Natural killer cell (primary cell): ENCODE results near the gene CDH23. TPM values are rescaled to one million over a fixed set of nuclear protein-coding genes. Genes with fewer than 3 reads are reported as not detected.
A peak's percentile ranks its signal among the peaks of the same experiment; 100 is the strongest.

Experiments
- ATAC-seq, 3 donors: fragments of 150-1000 bp in 2 of 3; fragments of 200-7000 bp in 1 of 3; cut with Tn5 transposase; 1 replicate in 1 of 3; 2 replicates in 2 of 3; pipeline ENCODE4 v1.10.0; 2021; ENCODE audit warnings: mild to moderate bottlenecking in 2 of 3, moderate library complexity in 2 of 3
- DNase-seq, 2 donors: peaks; one replicate each; pipeline versions ENCODE4 v3.0.0 to v3.0.0-alpha.2; 2013 to 2021; ENCODE audit warnings: mixed read lengths in 1 of 2
- H3K27ac ChIP-seq: one replicate; pipeline ENCODE4 v1.5.1; 2013; ENCODE audit warnings: mild to moderate bottlenecking, low read length
- H3K27me3 ChIP-seq: one replicate; pipeline ENCODE4 v1.6.1; 2013; ENCODE audit warnings: low read length; ENCODE audit not compliant: control insufficient read depth, insufficient read depth
- H3K36me3 ChIP-seq: one replicate; pipeline ENCODE4 v1.6.1; 2013; ENCODE audit warnings: low read length; ENCODE audit not compliant: control insufficient read depth, insufficient read depth
- H3K4me1 ChIP-seq: one replicate; pipeline ENCODE4 v1.6.1; 2013; ENCODE audit warnings: low read length; ENCODE audit not compliant: control insufficient read depth, insufficient read depth
- H3K4me3 ChIP-seq: one replicate; pipeline ENCODE4 v1.5.1; 2013; ENCODE audit warnings: low read length
- H3K9me3 ChIP-seq: one replicate; pipeline ENCODE4 v1.6.1; 2013; ENCODE audit warnings: low read length; ENCODE audit not compliant: control insufficient read depth, insufficient read depth
- H3K27ac Mint-ChIP-seq, 2 donors: one replicate each; pipeline ENCODE4 v1.8.0; 2022; ENCODE audit warnings: mild to moderate bottlenecking in 2 of 2, mixed read lengths in 2 of 2, moderate library complexity in 1 of 2
- H3K27me3 Mint-ChIP-seq, 2 donors: one replicate each; pipeline ENCODE4 v1.8.0; 2022; ENCODE audit warnings: low read depth in 2 of 2, mixed read lengths in 2 of 2
- H3K36me3 Mint-ChIP-seq: one replicate; pipeline ENCODE4 v1.8.0; 2022; ENCODE audit warnings: mixed read lengths
- H3K4me1 Mint-ChIP-seq, 2 donors: one replicate each; pipeline ENCODE4 v1.8.0; 2022; ENCODE audit warnings: mixed read lengths in 2 of 2
- H3K4me3 Mint-ChIP-seq: one replicate; pipeline ENCODE4 v1.8.0; 2022; ENCODE audit warnings: mild to moderate bottlenecking, moderate library complexity, mixed read lengths
- H3K9me3 Mint-ChIP-seq, 2 donors: one replicate each; pipeline ENCODE4 v1.8.0; 2022; ENCODE audit warnings: mixed read lengths in 2 of 2
- WGBS: methylation state at CpG from one replicate; pipeline ENCODE4 v1.1.7; 2013; ENCODE audit warnings: missing lambda C conversion rate; ENCODE audit not compliant: insufficient coverage; 5-methylcytosine and 5-hydroxymethylcytosine counted together
- intact Hi-C: fragments of 100-400 bp; cut with micrococcal nuclease; formaldehyde crosslinking; loops from one replicate; pipeline ENCODE4 v1.14.2; 2022
- total RNA-seq, 4 donors: library from RNA; stranded (reverse); fragments of 120-200 nt in 1 of 4; gene quantifications; one replicate each; pipeline versions ENCODE4 v1.2.3 to v1.2.4, GENCODE V29; 2013 to 2022
- TF ChIP-seq, protein P1 (sequence below): fragments of 200-600 bp; IDR thresholded peaks from one replicate; pipeline ENCODE4 v1.8.0; 2022; ENCODE audit warnings: antibody characterized with exemption

Gene CDH23
- total RNA-seq, 3 donors from 2014 or later (not counting 1 experiment from before 2014, with no cell fraction given): 1.2 to 6.0 (median 4.3) TPM

DNA sequence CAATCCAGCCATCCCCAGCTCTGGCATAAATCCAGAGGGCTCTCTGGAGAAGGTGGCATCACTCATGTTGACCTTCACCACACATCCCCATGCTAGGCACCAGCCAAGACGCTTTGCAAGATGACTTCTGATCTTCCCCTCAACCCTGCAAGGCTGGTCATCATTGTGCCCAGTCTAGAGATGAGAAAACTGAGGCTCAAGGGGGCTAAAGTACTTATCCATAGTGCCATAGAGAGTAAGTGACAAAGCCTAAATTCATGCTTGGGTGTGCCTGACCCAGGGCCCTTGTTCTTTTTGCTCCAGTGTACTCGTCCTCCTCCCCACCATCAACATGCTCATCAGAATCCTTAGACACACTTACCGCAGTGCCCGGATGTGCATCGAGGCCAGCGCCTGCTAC, 324.6 kb downstream of the CDH23 start:
- intact Hi-C loops: no loop called here
- Mint-ChIP-seq H3K36me3 (no peaks in the 10 kb centered on the region), H3K9me3 (no peaks in the 10 kb centered on the region), H3K27me3 (no peaks in the 10 kb centered on the region), H3K4me1 (peaks cover 8 to 28% of the 10 kb centered on the region in 2 donors), H3K4me3 (no peak overlapping the region), H3K27ac (peak overlapping the region in 1 of 2 donors; percentile 1)
- Histone ChIP-seq H3K4me3 (no peak overlapping the region), H3K9me3 (no peaks in the 10 kb centered on the region), H3K36me3 (no peaks in the 10 kb centered on the region), H3K27ac (no peak overlapping the region), H3K27me3 (no peaks in the 10 kb centered on the region), H3K4me1 (peaks cover 30% of the 10 kb centered on the region)
- no peak for DNase-seq
- ATAC-seq: no peak
- whole genome bisulfite sequencing: 92% methylated on average over 6 of the region's 6 CpGs
- TF ChIP-seq, protein P1, sequence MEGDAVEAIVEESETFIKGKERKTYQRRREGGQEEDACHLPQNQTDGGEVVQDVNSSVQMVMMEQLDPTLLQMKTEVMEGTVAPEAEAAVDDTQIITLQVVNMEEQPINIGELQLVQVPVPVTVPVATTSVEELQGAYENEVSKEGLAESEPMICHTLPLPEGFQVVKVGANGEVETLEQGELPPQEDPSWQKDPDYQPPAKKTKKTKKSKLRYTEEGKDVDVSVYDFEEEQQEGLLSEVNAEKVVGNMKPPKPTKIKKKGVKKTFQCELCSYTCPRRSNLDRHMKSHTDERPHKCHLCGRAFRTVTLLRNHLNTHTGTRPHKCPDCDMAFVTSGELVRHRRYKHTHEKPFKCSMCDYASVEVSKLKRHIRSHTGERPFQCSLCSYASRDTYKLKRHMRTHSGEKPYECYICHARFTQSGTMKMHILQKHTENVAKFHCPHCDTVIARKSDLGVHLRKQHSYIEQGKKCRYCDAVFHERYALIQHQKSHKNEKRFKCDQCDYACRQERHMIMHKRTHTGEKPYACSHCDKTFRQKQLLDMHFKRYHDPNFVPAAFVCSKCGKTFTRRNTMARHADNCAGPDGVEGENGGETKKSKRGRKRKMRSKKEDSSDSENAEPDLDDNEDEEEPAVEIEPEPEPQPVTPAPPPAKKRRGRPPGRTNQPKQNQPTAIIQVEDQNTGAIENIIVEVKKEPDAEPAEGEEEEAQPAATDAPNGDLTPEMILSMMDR: no peak

DNA sequence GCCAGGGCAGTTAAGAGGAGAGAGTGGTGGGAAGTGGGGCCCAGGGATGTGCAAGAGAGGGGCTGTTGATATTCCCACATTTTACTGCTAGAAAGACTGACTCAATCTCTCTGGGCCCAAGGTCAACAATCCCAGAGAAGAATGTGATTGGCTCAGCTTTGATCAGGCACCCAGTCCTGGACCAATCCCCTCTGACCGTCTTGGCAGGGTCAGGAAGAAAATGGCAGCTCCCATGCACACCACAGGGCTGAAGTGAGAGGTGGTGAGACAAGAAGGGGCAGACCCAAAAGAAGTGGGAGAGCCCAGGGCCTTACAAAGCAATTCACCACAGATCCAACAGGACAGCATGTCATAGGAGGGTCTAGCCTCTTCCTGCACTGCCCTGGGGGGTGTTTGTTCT, 326.1 kb downstream of the CDH23 start:
- Histone ChIP-seq H3K36me3 (no peaks in the 10 kb centered on the region), H3K4me3 (no peak overlapping the region), H3K9me3 (no peaks in the 10 kb centered on the region), H3K4me1 (peaks cover 45% of the 10 kb centered on the region), H3K27ac (no peak overlapping the region), H3K27me3 (no peaks in the 10 kb centered on the region)
- DNase-seq (no peak), ATAC-seq (no peak)
- H3K27me3 Mint-ChIP-seq: no peaks in the 10 kb centered on the region
- H3K4me1 Mint-ChIP-seq: peaks cover 24 to 43% of the 10 kb centered on the region in 2 donors
- no peaks in the 10 kb centered on the region for H3K36me3 Mint-ChIP-seq
- H3K27ac Mint-ChIP-seq: peak overlapping the region in 1 of 2 donors; percentile 66
- TF ChIP-seq, protein P1: no peak
- no peaks in the 10 kb centered on the region for H3K9me3 Mint-ChIP-seq
- no peak overlapping the region for H3K4me3 Mint-ChIP-seq
- intact Hi-C loops: no loop called here
- WGBS: 92% methylated on average over 1 of the region's 1 CpG

DNA sequence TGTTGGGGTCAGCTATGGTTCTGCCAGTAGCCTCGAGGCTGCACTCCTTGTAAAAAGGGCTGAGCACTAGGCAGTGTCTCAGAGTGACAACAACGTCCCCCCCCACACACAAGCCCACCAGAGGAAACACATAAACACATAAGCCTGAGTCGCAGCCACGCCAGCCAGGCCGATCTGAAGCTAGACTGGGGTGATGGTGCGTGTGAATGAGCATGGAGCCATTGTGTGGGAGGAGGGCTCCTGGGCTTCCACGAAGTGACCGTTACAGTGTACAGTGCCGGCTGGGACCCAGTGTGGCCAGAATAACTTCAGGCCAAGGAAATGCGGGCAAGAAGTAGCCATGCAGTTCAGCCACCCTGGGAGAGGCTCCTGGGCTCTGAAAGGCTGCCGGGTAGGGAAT, 326.6 kb downstream of the CDH23 start:
- DNase-seq: no peak
- H3K4me3 Mint-ChIP-seq: no peak overlapping the region

DNA sequence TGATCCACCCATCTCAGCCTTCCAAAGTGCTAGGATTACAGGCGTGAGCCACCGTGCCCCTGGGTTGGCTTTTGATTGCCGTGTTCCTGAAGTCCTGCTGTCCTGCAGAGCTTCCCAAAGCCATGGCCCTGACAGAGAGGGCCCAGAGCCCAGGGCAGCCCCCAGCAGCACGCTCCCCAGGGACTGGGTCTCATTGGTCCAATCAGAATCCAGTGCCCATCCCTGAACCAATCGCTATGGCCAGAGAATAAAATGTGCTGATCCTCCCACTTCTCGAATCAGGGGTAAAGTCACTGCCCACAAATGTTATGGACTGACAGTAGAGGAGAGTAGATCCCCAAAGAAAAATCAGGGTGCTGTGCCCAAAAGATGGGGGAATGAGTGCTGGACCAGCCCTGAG, 327.8 kb downstream of the CDH23 start:
- no peak overlapping the region for H3K4me3 Mint-ChIP-seq
- no peaks in the 10 kb centered on the region for H3K9me3 Mint-ChIP-seq
- H3K27me3 Mint-ChIP-seq: no peaks in the 10 kb centered on the region
- 97% methylated on average over 6 of the region's 6 CpGs for WGBS
- DNase-seq (no peak), ATAC-seq (no peak)
- TF ChIP-seq, protein P1: no peak
- no peak overlapping the region for H3K27ac Mint-ChIP-seq
- no peaks in the 10 kb centered on the region for H3K36me3 ChIP-seq
- H3K4me1 Mint-ChIP-seq: peaks cover 35 to 57% of the 10 kb centered on the region in 2 donors
- no peaks in the 10 kb centered on the region for H3K36me3 Mint-ChIP-seq
- intact Hi-C loops: no loop called here
- peaks cover 62% of the 10 kb centered on the region for H3K4me1 ChIP-seq
- H3K27ac ChIP-seq: no peak overlapping the region
- H3K9me3 ChIP-seq: no peaks in the 10 kb centered on the region
- H3K27me3 ChIP-seq: no peaks in the 10 kb centered on the region
- H3K4me3 ChIP-seq: no peak overlapping the region

More for the DNA sequence above, 326.6 kb downstream of the CDH23 start:
- no peaks in the 10 kb centered on the region for H3K9me3 Mint-ChIP-seq
- no peak for ATAC-seq
- intact Hi-C loops: no loop called here
- Histone ChIP-seq H3K27me3 (no peaks in the 10 kb centered on the region), H3K4me1 (peaks cover 50% of the 10 kb centered on the region), H3K36me3 (no peaks in the 10 kb centered on the region), H3K9me3 (no peaks in the 10 kb centered on the region), H3K4me3 (no peak overlapping the region), H3K27ac (no peak overlapping the region)
- no peaks in the 10 kb centered on the region for H3K27me3 Mint-ChIP-seq
- TF ChIP-seq, protein P1: no peak
- no peaks in the 10 kb centered on the region for H3K36me3 Mint-ChIP-seq
- peak overlapping the region in 1 of 2 donors; percentile 66 for H3K27ac Mint-ChIP-seq
- 91% methylated on average over 10 of the region's 11 CpGs for WGBS
- peaks cover 27 to 47% of the 10 kb centered on the region in 2 donors for H3K4me1 Mint-ChIP-seq
